ENCODE data around the gene ZBTB17.
"Not testable (repeated sequence)": the region's sequence is repeated elsewhere in the genome, so short reads cannot be mapped to it uniquely, and the experiment has no call there.

ZBTB17 gene

DNA sequence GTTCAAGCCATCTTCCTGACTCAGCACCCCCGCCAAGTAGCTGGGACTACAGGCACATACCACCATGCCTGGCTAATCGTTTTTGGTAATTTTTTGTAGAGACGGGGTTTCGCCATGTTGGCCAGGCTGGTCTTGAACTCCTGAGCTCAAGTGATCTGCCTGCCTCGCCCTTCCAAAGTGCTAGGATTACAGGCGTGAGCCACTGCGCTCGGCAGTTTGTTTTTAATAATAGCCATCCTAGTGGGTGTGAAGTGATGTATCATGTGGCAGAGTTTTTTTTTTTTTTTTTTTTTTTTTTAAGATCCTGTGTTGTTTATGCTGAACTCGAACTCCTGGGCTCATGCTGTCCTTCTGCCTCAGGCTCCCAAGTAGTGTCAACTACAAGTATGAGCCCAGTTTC, 76.6 kb downstream of the ZBTB17 start:
- H4K20me1 ChIP-seq (ENCODE audit: insufficient read depth, low read length, poor library complexity, severe bottlenecking), result peaks cover 65% of the 10 kb centered on the region
- H3K36me3 ChIP-seq (ENCODE audit: insufficient read depth, low read length), result peaks cover 25% of the 10 kb centered on the region; the same call in 1 of the 2 replicates
- TF ChIP-seq, protein P1, sequence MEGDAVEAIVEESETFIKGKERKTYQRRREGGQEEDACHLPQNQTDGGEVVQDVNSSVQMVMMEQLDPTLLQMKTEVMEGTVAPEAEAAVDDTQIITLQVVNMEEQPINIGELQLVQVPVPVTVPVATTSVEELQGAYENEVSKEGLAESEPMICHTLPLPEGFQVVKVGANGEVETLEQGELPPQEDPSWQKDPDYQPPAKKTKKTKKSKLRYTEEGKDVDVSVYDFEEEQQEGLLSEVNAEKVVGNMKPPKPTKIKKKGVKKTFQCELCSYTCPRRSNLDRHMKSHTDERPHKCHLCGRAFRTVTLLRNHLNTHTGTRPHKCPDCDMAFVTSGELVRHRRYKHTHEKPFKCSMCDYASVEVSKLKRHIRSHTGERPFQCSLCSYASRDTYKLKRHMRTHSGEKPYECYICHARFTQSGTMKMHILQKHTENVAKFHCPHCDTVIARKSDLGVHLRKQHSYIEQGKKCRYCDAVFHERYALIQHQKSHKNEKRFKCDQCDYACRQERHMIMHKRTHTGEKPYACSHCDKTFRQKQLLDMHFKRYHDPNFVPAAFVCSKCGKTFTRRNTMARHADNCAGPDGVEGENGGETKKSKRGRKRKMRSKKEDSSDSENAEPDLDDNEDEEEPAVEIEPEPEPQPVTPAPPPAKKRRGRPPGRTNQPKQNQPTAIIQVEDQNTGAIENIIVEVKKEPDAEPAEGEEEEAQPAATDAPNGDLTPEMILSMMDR (conservative IDR thresholded peaks at IDR 0.05; ENCODE audit: low read length), result no peak
- TF ChIP-seq EZH2phosphoT487 (IDR thresholded peaks at IDR 0.05; ENCODE audit: borderline replicate concordance), result no peak
- H3K27me3 ChIP-seq (ENCODE audit: insufficient read depth, low read length, poor library complexity, severe bottlenecking), result no peaks in the 10 kb centered on the region
- no peaks in the 10 kb centered on the region for H3K9me2 ChIP-seq (replicated peaks; ENCODE audit: low read depth, low read length)
- no peak overlapping the region for H3K9ac ChIP-seq (ENCODE audit: low read depth, low read length, poor library complexity, severe bottlenecking)
- no peak overlapping the region for H2AFZ ChIP-seq (ENCODE audit: low read length)
- H3K9me3 ChIP-seq (ENCODE audit: insufficient read depth, low read depth, low read length), result no peaks in the 10 kb centered on the region
- no peaks in the 10 kb centered on the region for H3K4me1 ChIP-seq (ENCODE audit: insufficient read depth, low read length, poor library complexity, severe bottlenecking)
- H3K79me2 ChIP-seq (ENCODE audit: insufficient read depth, low read length), result peaks cover 97% of the 10 kb centered on the region
- no peak overlapping the region for H3K4me2 ChIP-seq (ENCODE audit: low read depth, low read length, poor library complexity, severe bottlenecking)
- H3F3A ChIP-seq (ENCODE audit: low read depth), result no peaks in the 10 kb centered on the region
- no peak overlapping the region for H3K4me3 ChIP-seq (ENCODE audit: low read length, poor library complexity, severe bottlenecking)

DNA sequence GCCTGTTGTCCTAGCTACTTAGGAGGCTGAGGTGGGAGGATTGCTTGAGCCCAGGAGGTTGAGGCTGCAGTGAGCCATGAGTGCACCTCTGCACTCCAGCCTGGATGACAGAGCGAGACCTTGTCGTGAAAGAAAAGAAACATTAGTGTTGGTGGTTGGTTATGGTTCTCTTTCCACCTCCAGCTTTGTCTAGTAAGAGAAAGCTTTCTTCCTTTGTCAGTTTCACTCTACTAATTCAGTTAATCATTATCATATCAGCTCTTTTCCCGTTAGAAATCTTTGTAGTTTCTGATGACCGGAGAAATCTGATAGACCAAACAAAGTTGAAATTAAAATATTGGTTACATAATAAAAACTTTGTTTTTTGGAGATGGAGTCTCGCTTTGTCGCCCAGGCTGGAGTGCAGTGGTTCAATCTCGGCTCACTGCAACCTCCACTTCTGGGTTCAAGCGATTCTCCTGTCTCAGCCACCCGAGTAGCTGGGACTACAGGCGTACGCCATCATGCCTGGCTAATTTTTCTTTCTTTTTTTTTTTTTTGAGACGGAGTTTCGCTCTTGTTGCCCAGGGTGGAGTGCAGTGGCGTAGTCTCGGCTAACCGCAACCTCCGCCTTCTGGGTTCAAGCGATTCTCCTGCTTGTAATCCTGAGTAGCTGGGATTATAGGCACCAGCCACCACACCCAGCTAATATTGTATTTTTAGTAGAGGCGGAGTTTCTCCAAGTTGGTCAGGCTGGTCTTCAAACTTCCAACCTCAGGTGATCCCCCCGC, 78.9 kb downstream of the ZBTB17 start:
- not testable (repeated sequence) for H3K4me3 ChIP-seq (ENCODE audit: low read length, poor library complexity, severe bottlenecking); H3K27me3 ChIP-seq (ENCODE audit: insufficient read depth, low read length, poor library complexity, severe bottlenecking); H3F3A ChIP-seq (ENCODE audit: low read depth); H3K9ac ChIP-seq (ENCODE audit: low read depth, low read length, poor library complexity, severe bottlenecking); H3K4me1 ChIP-seq (ENCODE audit: insufficient read depth, low read length, poor library complexity, severe bottlenecking); H2AFZ ChIP-seq (ENCODE audit: low read length); H3K9me3 ChIP-seq (ENCODE audit: insufficient read depth, low read depth, low read length); H3K9me2 ChIP-seq (replicated peaks; ENCODE audit: low read depth, low read length); H3K4me2 ChIP-seq (ENCODE audit: low read depth, low read length, poor library complexity, severe bottlenecking)
- Histone ChIP-seq H4K20me1 (ENCODE audit: insufficient read depth, low read length, poor library complexity, severe bottlenecking) (peaks cover 61% of the 10 kb centered on the region), H3K79me2 (ENCODE audit: insufficient read depth, low read length) (peaks cover 98% of the 10 kb centered on the region), H3K36me3 (ENCODE audit: insufficient read depth, low read length) (peaks cover 21% of the 10 kb centered on the region; the same call in 1 of the 2 replicates)

DNA sequence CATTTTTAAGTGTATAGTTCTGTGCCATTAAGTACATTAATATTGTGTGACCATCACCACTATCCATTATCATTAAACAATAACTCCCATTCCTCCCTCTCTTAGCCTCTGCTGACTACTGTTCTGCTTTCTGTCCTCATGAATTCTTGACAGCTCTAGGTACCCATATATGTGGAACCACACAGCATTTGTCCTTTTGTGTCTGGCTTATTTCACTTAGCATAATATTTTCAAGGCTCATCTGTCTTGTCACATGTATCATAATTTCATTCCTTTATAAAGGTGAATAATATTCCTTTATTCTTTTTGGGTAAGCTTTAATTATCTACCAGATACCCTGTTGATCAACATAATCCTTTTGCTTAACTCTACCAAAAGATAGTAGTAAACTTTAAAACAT, 80.7 kb downstream of the ZBTB17 start:
- TF ChIP-seq, protein P1 (conservative IDR thresholded peaks at IDR 0.05; ENCODE audit: low read length), result no peak
- TF ChIP-seq EZH2phosphoT487 (IDR thresholded peaks at IDR 0.05; ENCODE audit: borderline replicate concordance), result no peak
- peaks cover 4% of the 10 kb centered on the region for H3K4me1 ChIP-seq (ENCODE audit: insufficient read depth, low read length, poor library complexity, severe bottlenecking)
- H3K79me2 ChIP-seq (ENCODE audit: insufficient read depth, low read length), result peaks cover 100% of the 10 kb centered on the region
- no peak overlapping the region for H2AFZ ChIP-seq (ENCODE audit: low read length)
- H3K9me3 ChIP-seq (ENCODE audit: insufficient read depth, low read depth, low read length), result no peaks in the 10 kb centered on the region
- peaks cover 57% of the 10 kb centered on the region for H4K20me1 ChIP-seq (ENCODE audit: insufficient read depth, low read length, poor library complexity, severe bottlenecking)
- H3K27me3 ChIP-seq (ENCODE audit: insufficient read depth, low read length, poor library complexity, severe bottlenecking), result no peaks in the 10 kb centered on the region
- H3K9ac ChIP-seq (ENCODE audit: low read depth, low read length, poor library complexity, severe bottlenecking), result no peak overlapping the region
- no peak overlapping the region for H3K4me2 ChIP-seq (ENCODE audit: low read depth, low read length, poor library complexity, severe bottlenecking)
- H3K9me2 ChIP-seq (replicated peaks; ENCODE audit: low read depth, low read length), result no peaks in the 10 kb centered on the region
- peaks cover 28% of the 10 kb centered on the region; the same call in 1 of the 2 replicates for H3K36me3 ChIP-seq (ENCODE audit: insufficient read depth, low read length)
- H3K4me3 ChIP-seq (ENCODE audit: low read length, poor library complexity, severe bottlenecking), result no peak overlapping the region
- no peaks in the 10 kb centered on the region for H3F3A ChIP-seq (ENCODE audit: low read depth)

DNA sequence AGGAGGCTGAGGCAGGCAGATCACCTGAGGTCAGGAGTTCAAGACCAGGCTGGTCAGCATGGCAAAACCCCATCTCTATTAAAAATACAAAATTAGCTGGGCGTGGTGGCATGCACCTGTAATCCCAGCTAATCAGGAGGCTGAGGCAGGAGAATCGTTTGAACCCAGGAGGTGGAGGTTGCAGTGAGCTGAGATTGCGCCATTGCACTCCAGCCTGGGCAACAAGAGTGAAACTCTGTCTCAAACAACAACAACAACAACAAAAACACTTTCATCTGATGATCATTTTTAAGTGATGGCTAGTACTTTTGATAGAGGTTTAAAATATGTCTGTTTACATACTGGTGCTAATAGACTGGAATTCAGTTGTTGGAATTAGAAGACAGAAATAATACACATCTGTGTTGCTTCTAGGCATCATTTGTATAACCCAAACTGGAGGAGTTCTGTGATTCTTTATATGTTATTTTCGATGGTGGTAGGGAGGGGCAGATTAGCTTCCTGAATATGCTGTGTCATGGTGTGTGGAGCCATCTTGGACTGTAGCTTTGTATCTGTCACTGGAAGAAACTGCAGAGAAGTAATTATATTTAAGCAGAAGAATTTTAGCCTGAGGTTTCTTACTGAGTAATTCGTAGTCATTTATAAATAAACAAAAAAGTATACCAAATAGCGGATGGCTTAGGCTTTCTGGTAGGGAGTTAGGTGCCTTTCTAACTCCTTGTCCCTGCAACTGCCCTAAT, 82.9 kb downstream of the ZBTB17 start:
- not testable (repeated sequence) for H3K9me3 ChIP-seq (ENCODE audit: insufficient read depth, low read depth, low read length); H3K9me2 ChIP-seq (replicated peaks; ENCODE audit: low read depth, low read length); H3K9ac ChIP-seq (ENCODE audit: low read depth, low read length, poor library complexity, severe bottlenecking); H3K4me2 ChIP-seq (ENCODE audit: low read depth, low read length, poor library complexity, severe bottlenecking); H2AFZ ChIP-seq (ENCODE audit: low read length); H3K27me3 ChIP-seq (ENCODE audit: insufficient read depth, low read length, poor library complexity, severe bottlenecking); H3K4me3 ChIP-seq (ENCODE audit: low read length, poor library complexity, severe bottlenecking); H3F3A ChIP-seq (ENCODE audit: low read depth); H3K4me1 ChIP-seq (ENCODE audit: insufficient read depth, low read length, poor library complexity, severe bottlenecking)
- Histone ChIP-seq H3K36me3 (ENCODE audit: insufficient read depth, low read length) (peaks cover 31% of the 10 kb centered on the region; the same call in 1 of the 2 replicates), H4K20me1 (ENCODE audit: insufficient read depth, low read length, poor library complexity, severe bottlenecking) (peaks cover 57% of the 10 kb centered on the region), H3K79me2 (ENCODE audit: insufficient read depth, low read length) (peaks cover 99% of the 10 kb centered on the region)

Data from Loucy (cell line).